ENCODE results near the gene PGAM2. TPM values are rescaled to one million over a fixed set of nuclear protein-coding genes. Genes with fewer than 3 reads are reported as not detected.

The PGAM2 gene
- total and polyA plus RNA-seq, 2 of the 4 experiments (the other 2 are of a cell fraction), result not detected

GRCh38 chr7:44077061-44077460 lies 11.7 kb upstream of the PGAM2 start:
- Histone ChIP-seq H3K9ac (ENCODE audit: low read depth, low read length) (no peak overlapping the region), H2BK5ac (ENCODE audit: low read depth, low read length, poor library complexity, severe bottlenecking) (no peak overlapping the region), H2BK120ac (ENCODE audit: low read depth, low read length) (no peak overlapping the region), H3K4me3 (ENCODE audit: insufficient read depth, low read depth, low read length) (no peak overlapping the region), H2AK5ac (ENCODE audit: low read depth, low read length) (no peak overlapping the region), H2BK15ac (ENCODE audit: low read depth, low read length) (no peak overlapping the region), H4K91ac (ENCODE audit: insufficient read depth, low read depth, low read length) (no peak overlapping the region), H3K4me1 (ENCODE audit: control insufficient read depth, insufficient read depth, low read length) (peaks cover 9% of the 10 kb centered on the region), H3K18ac (ENCODE audit: low read depth, low read length) (no peak overlapping the region), H4K8ac (ENCODE audit: low read depth in 2 of 2, low read length in 2 of 2) (no peak overlapping the region), H3K4me2 (ENCODE audit: low read depth, low read length) (no peak overlapping the region), H3K27me3 (ENCODE audit: control insufficient read depth, insufficient read depth, low read length) (no peaks in the 10 kb centered on the region), H3K36me3 (ENCODE audit: control insufficient read depth, insufficient read depth, low read length) (peaks cover 60% of the 10 kb centered on the region), H3K14ac (replicated peaks; ENCODE audit: low read depth, low read length) (no peak overlapping the region), H3K9me1 (ENCODE audit: insufficient read depth, low read length) (peaks cover 7% of the 10 kb centered on the region), H3K27ac (ENCODE audit: insufficient read depth, low read length) (no peak overlapping the region), H2AK9ac (replicated peaks; ENCODE audit: low read depth, low read length, poor library complexity) (no peak overlapping the region), H3K23ac (ENCODE audit: low read depth, low read length) (no peak overlapping the region), H2BK20ac (ENCODE audit: low read depth, low read length) (no peak overlapping the region), H3K9me3 (ENCODE audit: control insufficient read depth, insufficient read depth, low read length) (no peaks in the 10 kb centered on the region), H3K56ac (ENCODE audit: extremely low read depth, insufficient read depth, low read length) (no peak overlapping the region), H4K20me1 (ENCODE audit: insufficient read depth, low read length) (no peaks in the 10 kb centered on the region; the same call in 1 of the 2 replicates), H3K4ac (ENCODE audit: low read depth, low read length) (no peak overlapping the region), H4K5ac (ENCODE audit: low read depth, low read length) (no peak overlapping the region), H2AFZ (replicated peaks; ENCODE audit: low read length, poor library complexity) (no peak overlapping the region), H3K79me1 (ENCODE audit: low read depth in 1 of 2, low read length in 2 of 2) (peaks cover 7 to 29% of the 10 kb centered on the region in 2 experiments; a peak in 3 of 4 replicates)
- ATAC-seq (ENCODE audit: low read depth) (no peak), DNase-seq (no peak)
- no peak for TF ChIP-seq ELK1 (IDR thresholded peaks at IDR 0.05; ENCODE audit: borderline replicate concordance, low read depth, low read length)
- no peak for TF ChIP-seq MAZ (IDR thresholded peaks at IDR 0.05; ENCODE audit: borderline replicate concordance, low read depth, low read length)
- TF ChIP-seq MAFK (IDR thresholded peaks at IDR 0.05; ENCODE audit: low read depth, low read length), result no peak
- no peak for TF ChIP-seq CHD1 (IDR thresholded peaks at IDR 0.05; ENCODE audit: low read depth, low read length)
- TF ChIP-seq SMC3 (IDR thresholded peaks at IDR 0.05; ENCODE audit: low read depth, low read length), result no peak
- no peak for TF ChIP-seq NFE2L2 (IDR thresholded peaks at IDR 0.05; ENCODE audit: low read depth, low read length)
- TF ChIP-seq RCOR1 (IDR thresholded peaks at IDR 0.05; ENCODE audit: insufficient replicate concordance, low read length), result no peak
- TF ChIP-seq MXI1 (IDR thresholded peaks at IDR 0.05; ENCODE audit: borderline replicate concordance, low read depth, low read length), result no peak
- TF ChIP-seq USF2 (IDR thresholded peaks at IDR 0.05; ENCODE audit: low read depth, low read length), result no peak
- no peak for TF ChIP-seq RFX5 (IDR thresholded peaks at IDR 0.05; ENCODE audit: low read depth, low read length)
- TF ChIP-seq, protein P1, sequence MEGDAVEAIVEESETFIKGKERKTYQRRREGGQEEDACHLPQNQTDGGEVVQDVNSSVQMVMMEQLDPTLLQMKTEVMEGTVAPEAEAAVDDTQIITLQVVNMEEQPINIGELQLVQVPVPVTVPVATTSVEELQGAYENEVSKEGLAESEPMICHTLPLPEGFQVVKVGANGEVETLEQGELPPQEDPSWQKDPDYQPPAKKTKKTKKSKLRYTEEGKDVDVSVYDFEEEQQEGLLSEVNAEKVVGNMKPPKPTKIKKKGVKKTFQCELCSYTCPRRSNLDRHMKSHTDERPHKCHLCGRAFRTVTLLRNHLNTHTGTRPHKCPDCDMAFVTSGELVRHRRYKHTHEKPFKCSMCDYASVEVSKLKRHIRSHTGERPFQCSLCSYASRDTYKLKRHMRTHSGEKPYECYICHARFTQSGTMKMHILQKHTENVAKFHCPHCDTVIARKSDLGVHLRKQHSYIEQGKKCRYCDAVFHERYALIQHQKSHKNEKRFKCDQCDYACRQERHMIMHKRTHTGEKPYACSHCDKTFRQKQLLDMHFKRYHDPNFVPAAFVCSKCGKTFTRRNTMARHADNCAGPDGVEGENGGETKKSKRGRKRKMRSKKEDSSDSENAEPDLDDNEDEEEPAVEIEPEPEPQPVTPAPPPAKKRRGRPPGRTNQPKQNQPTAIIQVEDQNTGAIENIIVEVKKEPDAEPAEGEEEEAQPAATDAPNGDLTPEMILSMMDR (conservative IDR thresholded peaks at IDR 0.05; ENCODE audit: low read depth, low read length), result no peak
- TF ChIP-seq POLR2A (IDR thresholded peaks at IDR 0.05; ENCODE audit: low read depth, low read length), result no peak
- TF ChIP-seq CEBPB (IDR thresholded peaks at IDR 0.05; ENCODE audit: low read depth, low read length), result no peak
- TF ChIP-seq BHLHE40 (IDR thresholded peaks at IDR 0.05; ENCODE audit: low read depth, low read length), result no peak
- no peak for TF ChIP-seq RAD21 (IDR thresholded peaks at IDR 0.05; ENCODE audit: low read length)
- TF ChIP-seq FOS (IDR thresholded peaks at IDR 0.05; ENCODE audit: low read depth, low read length), result no peak
- POLR2A ChIA-PET (ENCODE audit: unreplicated experiment), result no interaction called here
- CTCF ChIA-PET, result no interaction called here
- BruUV-seq (replicated peaks), result no TSS peak
- intact Hi-C loops (cut with micrococcal nuclease) (no loop called here), dilution Hi-C loops (cut with HindIII; ENCODE audit: low sequenced_read_pairs, unreplicated experiment) (no loop called here), in situ Hi-C loops (cut with MboI; ENCODE audit: low sequenced_read_pairs) (no loop called here)
- WGBS, 2 experiments (ENCODE audit: extremely low coverage in 2 of 2, insufficient read length in 1 of 2), result no CpG with 5 or more reads among the region's 9 CpGs
